Measurements from ENCODE around the gene TGFA.
A peak's percentile ranks its signal among the peaks of the same experiment; 100 is the strongest.

TGFA gene

DNA sequence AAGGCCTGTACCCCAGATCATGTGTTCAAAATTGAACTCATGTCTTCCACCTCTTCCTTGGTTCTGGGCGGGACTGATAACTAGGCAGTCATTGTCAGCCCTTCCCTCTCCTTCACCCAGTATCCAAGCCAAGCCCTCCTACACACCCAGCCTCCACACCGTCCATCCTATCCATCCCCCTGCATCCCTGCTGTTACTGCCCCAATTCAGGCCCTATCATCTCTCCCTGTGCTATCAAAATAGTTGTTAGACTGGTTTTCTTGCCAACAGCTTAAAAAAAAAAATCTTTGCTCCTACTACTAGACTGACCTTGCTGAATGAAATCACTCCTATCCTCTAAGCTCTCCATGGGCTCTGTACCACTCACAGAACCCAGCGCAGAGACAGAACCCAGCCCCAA lies 32.8 kb downstream of the TGFA start:
- TF ChIP-seq, protein P1, sequence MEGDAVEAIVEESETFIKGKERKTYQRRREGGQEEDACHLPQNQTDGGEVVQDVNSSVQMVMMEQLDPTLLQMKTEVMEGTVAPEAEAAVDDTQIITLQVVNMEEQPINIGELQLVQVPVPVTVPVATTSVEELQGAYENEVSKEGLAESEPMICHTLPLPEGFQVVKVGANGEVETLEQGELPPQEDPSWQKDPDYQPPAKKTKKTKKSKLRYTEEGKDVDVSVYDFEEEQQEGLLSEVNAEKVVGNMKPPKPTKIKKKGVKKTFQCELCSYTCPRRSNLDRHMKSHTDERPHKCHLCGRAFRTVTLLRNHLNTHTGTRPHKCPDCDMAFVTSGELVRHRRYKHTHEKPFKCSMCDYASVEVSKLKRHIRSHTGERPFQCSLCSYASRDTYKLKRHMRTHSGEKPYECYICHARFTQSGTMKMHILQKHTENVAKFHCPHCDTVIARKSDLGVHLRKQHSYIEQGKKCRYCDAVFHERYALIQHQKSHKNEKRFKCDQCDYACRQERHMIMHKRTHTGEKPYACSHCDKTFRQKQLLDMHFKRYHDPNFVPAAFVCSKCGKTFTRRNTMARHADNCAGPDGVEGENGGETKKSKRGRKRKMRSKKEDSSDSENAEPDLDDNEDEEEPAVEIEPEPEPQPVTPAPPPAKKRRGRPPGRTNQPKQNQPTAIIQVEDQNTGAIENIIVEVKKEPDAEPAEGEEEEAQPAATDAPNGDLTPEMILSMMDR (IDR thresholded peaks at IDR 0.05; ENCODE audit: insufficient read depth, low read depth, low read length, missing control alignments), result no peak
- H3K4me3 ChIP-seq (ENCODE audit: low read length), result no peak overlapping the region
- peak; percentile 44 for DNase-seq (ENCODE audit: low read depth)

DNA sequence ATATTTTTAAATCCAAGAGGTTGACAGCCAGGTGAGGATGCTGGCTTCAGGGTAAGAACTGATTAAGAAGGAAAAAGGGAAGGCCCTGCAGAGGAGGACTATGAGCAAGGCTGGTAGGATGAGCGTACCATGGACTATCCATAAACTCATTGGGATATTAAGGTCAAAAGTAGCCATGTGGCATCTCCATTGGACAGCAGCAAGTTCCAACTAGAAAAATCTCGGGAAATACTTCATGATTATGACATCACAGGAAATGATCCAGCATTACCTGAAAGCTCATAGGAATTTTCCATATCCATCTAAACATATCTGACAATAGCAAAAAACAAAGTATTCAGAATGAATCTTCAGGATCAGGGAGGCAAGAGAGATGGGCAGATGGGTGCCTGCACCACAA lies 34.2 kb downstream of the TGFA start:
- H3K4me3 ChIP-seq (ENCODE audit: low read length), result no peak overlapping the region
- DNase-seq (ENCODE audit: low read depth), result peak; percentile 70
- TF ChIP-seq, protein P1 (IDR thresholded peaks at IDR 0.05; ENCODE audit: insufficient read depth, low read depth, low read length, missing control alignments), result no peak

DNA sequence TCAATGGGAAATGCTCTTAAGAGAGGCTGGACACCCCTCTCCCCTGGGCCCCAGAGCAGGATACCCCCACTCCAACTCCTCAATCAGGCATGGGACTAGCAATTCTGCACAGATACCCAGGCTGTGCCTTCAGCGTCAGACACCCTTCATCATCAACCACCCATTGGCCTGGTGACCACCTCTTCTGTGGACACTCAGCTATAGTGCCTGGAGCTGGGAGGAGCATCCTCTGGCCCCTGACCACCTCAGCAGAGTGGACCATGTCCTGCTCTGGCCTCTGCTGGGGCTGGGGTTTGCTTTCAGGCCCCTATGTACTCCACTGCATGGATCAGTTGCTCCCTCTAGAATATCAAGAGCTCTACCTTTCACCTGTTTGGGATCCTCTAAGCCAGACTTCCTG lies 35.1 kb downstream of the TGFA start:
- DNase-seq (ENCODE audit: low read depth), result no peak
- TF ChIP-seq, protein P1 (IDR thresholded peaks at IDR 0.05; ENCODE audit: insufficient read depth, low read depth, low read length, missing control alignments), result no peak
- H3K4me3 ChIP-seq (ENCODE audit: low read length), result no peak overlapping the region

DNA sequence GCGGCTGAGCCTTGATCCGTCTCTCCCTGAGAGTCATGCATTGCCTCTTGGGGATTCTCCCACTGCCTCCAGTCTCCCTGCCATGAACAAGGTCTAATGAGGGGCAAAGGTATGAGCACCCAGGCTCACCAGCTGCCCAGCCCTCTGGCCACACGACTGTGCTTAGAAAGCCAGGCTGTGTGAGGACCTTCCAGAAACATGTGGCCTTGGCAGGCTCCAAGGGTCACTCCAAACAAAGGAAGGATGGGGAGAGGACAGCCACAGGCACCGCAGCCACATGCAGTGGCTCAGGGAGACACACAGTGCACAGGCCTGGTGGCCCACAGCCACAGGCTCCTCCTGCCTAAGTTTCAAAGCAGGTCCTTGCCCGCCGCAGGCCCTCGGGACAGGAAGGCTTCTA lies 35.8 kb downstream of the TGFA start:
- TF ChIP-seq, protein P1 (IDR thresholded peaks at IDR 0.05; ENCODE audit: insufficient read depth, low read depth, low read length, missing control alignments), result no peak
- DNase-seq (ENCODE audit: low read depth), result no peak
- no peak overlapping the region for H3K4me3 ChIP-seq (ENCODE audit: low read length)

DNA sequence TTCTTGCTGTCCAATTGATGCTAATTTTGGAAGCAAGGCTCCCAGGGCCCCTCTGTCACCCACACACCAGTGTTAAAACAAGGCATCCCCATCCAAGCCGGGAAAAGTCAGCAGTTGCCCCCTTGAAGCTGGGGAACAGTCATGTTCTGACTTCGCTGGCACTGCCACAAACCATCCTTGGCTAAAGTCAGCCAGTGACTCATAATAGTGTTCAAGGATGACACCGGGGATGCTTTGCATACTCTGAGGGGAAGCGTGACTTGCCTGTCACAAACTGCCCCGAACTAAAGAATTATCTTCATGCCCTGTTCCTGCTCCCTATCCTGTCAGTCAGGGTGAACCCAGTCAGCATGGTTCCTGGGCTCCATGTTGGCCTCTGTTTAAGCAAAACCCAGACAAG lies 37.0 kb downstream of the TGFA start:
- TF ChIP-seq, protein P1 (IDR thresholded peaks at IDR 0.05; ENCODE audit: insufficient read depth, low read depth, low read length, missing control alignments), result no peak
- DNase-seq (ENCODE audit: low read depth), result peak; percentile 61
- H3K4me3 ChIP-seq (ENCODE audit: low read length), result no peak overlapping the region

DNA sequence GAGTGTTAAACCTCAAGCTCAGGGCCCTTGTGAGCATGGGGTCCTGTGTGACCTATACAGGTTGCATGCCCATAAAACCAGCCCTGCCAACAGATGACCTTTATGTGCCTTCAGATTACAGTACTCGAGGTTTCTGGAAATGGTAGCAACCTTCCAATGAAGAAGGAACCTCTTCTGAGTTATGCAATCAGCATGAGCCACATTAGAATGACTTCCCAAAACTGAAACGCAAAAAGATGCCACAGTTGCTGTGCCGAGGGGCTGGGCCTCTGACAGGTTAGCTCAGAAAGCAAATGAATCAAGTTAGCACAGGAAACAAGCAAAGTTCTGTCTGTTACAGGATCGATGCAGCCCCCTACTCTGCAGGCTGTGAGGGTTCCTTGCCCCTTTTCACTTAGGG lies 37.7 kb downstream of the TGFA start:
- DNase-seq (ENCODE audit: low read depth), result no peak
- TF ChIP-seq, protein P1 (IDR thresholded peaks at IDR 0.05; ENCODE audit: insufficient read depth, low read depth, low read length, missing control alignments), result no peak

DNA sequence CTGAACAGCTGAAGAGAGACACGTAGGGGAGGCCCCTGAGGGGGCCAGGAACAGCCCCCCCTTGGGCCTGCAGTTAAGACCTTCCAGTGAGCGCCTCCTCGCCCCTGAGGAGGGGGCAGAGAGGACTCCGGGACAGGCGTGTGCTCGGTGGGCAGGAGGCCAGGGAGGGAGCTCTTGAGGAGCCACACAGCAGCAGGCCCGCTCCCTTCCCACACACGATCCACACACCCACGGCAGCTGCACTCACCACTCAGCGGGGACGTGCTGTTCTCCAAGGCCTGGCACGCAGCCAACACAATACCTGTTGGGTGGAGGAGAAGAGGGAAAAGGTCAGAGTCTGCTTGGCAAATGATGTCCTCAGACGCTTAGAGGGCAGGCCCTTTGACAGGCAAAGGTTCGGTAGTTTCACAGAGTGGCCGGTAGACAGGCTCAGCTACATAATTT lies 39.0 kb downstream of the TGFA start:
- TF ChIP-seq, protein P1 (IDR thresholded peaks at IDR 0.05; ENCODE audit: insufficient read depth, low read depth, low read length, missing control alignments), result no peak
- peak; percentile 50 for DNase-seq (ENCODE audit: low read depth)
- no peak overlapping the region for H3K4me3 ChIP-seq (ENCODE audit: low read length)

More for the DNA sequence above, 37.7 kb downstream of the TGFA start:
- no peak overlapping the region for H3K4me3 ChIP-seq (ENCODE audit: low read length)
